ENCODE data around the gene RCN2.

Gene RCN2

GRCh38 chr15:76982756-76983155 is 51.2 kb downstream of the RCN2 start:
- H3K27me3 ChIP-seq (ENCODE audit: insufficient read depth, poor library complexity, severe bottlenecking): no peaks in the 10 kb centered on the region
- peak overlapping the region; percentile 55 for H3K27ac ChIP-seq (replicated peaks)
- no peak overlapping the region for H3K4me3 ChIP-seq (replicated peaks; ENCODE audit: insufficient read depth, low read length)
- TF ChIP-seq REST (IDR thresholded peaks at IDR 0.05; ENCODE audit: insufficient replicate concordance, low read depth) (no peak), GABPA (IDR thresholded peaks at IDR 0.05; ENCODE audit: low read depth) (no peak), SPI1 (IDR thresholded peaks at IDR 0.05; ENCODE audit: borderline replicate concordance, low read depth) (no peak), CTCF (IDR thresholded peaks at IDR 0.05; ENCODE audit: insufficient read depth, low read length) (no peak), POLR2AphosphoS5 (IDR thresholded peaks at IDR 0.05; ENCODE audit: low read depth) (no peak)
- no peak for DNase-seq (ENCODE audit: low read depth in 1 of 2, low spot score in 1 of 2)

- DNase-seq (ENCODE audit: low read depth in 1 of 2, low spot score in 1 of 2): peak in 1 of 2 experiments; percentile 87
- H3K27me3 ChIP-seq (ENCODE audit: insufficient read depth, poor library complexity, severe bottlenecking): no peaks in the 10 kb centered on the region
- TF ChIP-seq SPI1 (IDR thresholded peaks at IDR 0.05; ENCODE audit: borderline replicate concordance, low read depth) (peak; percentile 82), POLR2AphosphoS5 (IDR thresholded peaks at IDR 0.05; ENCODE audit: low read depth) (no peak), CTCF (IDR thresholded peaks at IDR 0.05; ENCODE audit: insufficient read depth, low read length) (no peak)
- H3K27ac ChIP-seq (replicated peaks): peak overlapping the region; percentile 78
- H3K4me3 ChIP-seq (replicated peaks; ENCODE audit: insufficient read depth, low read length): no peak overlapping the region
Measured at GRCh38 chr15:76983590-76984375, 52.2 kb downstream of the RCN2 start.

- Histone ChIP-seq H3K27me3 (ENCODE audit: insufficient read depth, poor library complexity, severe bottlenecking) (no peaks in the 10 kb centered on the region), H3K4me3 (replicated peaks; ENCODE audit: insufficient read depth, low read length) (no peak overlapping the region), H3K27ac (replicated peaks) (peak overlapping the region; percentile 90)
- DNase-seq (ENCODE audit: low read depth in 1 of 2, low spot score in 1 of 2): peak in 1 of 2 experiments; percentile 22
- no peak for TF ChIP-seq POLR2AphosphoS5 (IDR thresholded peaks at IDR 0.05; ENCODE audit: low read depth)
- no peak for TF ChIP-seq CTCF (IDR thresholded peaks at IDR 0.05; ENCODE audit: insufficient read depth, low read length)
- TF ChIP-seq REST (IDR thresholded peaks at IDR 0.05; ENCODE audit: insufficient replicate concordance, low read depth): no peak
- no peak for TF ChIP-seq SPI1 (IDR thresholded peaks at IDR 0.05; ENCODE audit: borderline replicate concordance, low read depth)
- no peak for TF ChIP-seq GABPA (IDR thresholded peaks at IDR 0.05; ENCODE audit: low read depth)
Measured at GRCh38 chr15:76986743-76987142, 55.2 kb downstream of the RCN2 start.

Data from HL-60 (cell line).